Left lung (tissue), 10 donors: ENCODE data around the gene CTXND2. TPM values are rescaled to one million over a fixed set of nuclear protein-coding genes. Genes with fewer than 3 reads are reported as not detected.
"Not testable (repeated sequence)": the region's sequence is repeated elsewhere in the genome, so short reads cannot be mapped to it uniquely, and the experiment has no call there.

Experiments used
- ATAC-seq: fragments of 200-7000 bp; cut with Tn5 transposase; one replicate; pipeline ENCODE4 v1.9.1; 2020; ENCODE audit warnings: moderate library complexity
- DNase-seq, 4 donors: peaks; one replicate each; pipeline ENCODE4 v3.0.0-alpha.2; 2013 to 2020
- H3K27ac ChIP-seq, 2 donors: fragments of 200-600 bp; sonication (generic) in 1 of 2; one replicate each; pipeline versions ENCODE4 v1.5.0 to v1.8.0; 2020 to 2021
- H3K27me3 ChIP-seq, 2 donors: fragments of 200-600 bp; sonication (generic) in 1 of 2; one replicate each; pipeline versions ENCODE4 v1.5.0 to v1.8.0; 2020 to 2021
- H3K36me3 ChIP-seq, 2 donors: fragments of 200-600 bp; sonication (generic) in 1 of 2; one replicate each; pipeline versions ENCODE4 v1.5.0 to v1.8.0; 2020 to 2021
- H3K4me1 ChIP-seq, 2 donors: fragments of 200-600 bp; one replicate each; pipeline ENCODE4 v1.8.0; 2021
- H3K4me3 ChIP-seq, 2 donors: fragments of 200-600 bp; sonication (generic) in 1 of 2; one replicate each; pipeline versions ENCODE4 v1.5.0 to v1.8.0; 2020 to 2021; ENCODE audit warnings: mild to moderate bottlenecking in 1 of 2
- H3K9me3 ChIP-seq, 2 donors: fragments of 200-600 bp; sonication (generic) in 1 of 2; one replicate each; pipeline versions ENCODE4 v1.5.0 to v1.8.0; 2020 to 2021
- CTCF ChIP-seq, 2 donors: fragments of 200-600 bp; sonication (generic) in 1 of 2; IDR thresholded peaks; one replicate each; pipeline versions ENCODE4 v1.5.0 to v1.8.0; 2021; ENCODE audit warnings: antibody characterized with exemption in 2 of 2
- intact Hi-C, 2 donors: fragments of 100-400 bp; cut with DNase I; formaldehyde crosslinking; loops; one replicate each; pipeline versions ENCODE4 v1.11.2 to v1.14.2; 2022
- polyA plus RNA-seq, 6 donors: library from polyadenylated mRNA; unstranded; fragments of 120-200 nt; gene quantifications; one replicate each; pipeline ENCODE4 v1.2.1, GENCODE V29; 2013; ENCODE audit not compliant: insufficient read length in 6 of 6
- total RNA-seq, 2 donors: library from RNA; stranded (reverse); fragmentation: NEBNext Ultra II Directional; extraction: Animal tissue kit (Norgen Biotek cat#: 25700); gene quantifications; one replicate each; pipeline ENCODE4 v1.2.1, GENCODE V29; 2021
- donor health status: DM: no; HTN: yes; CAD: no.
- donor health status: DM: no; HTN: no; CAD: no.

The CTXND2 gene
- total and polyA plus RNA-seq, 8 donors = 0.15 TPM; not detected in 7

GRCh38 chr1:150843474-150843873, 43.5 kb upstream of the CTXND2 start:
- ATAC-seq = no peak
- H3K4me3 ChIP-seq = no peak overlapping the region
- no peaks in the 10 kb centered on the region for H3K27me3 ChIP-seq
- intact Hi-C loops = no loop called here
- peaks cover 0 to 30% of the 10 kb centered on the region in 2 donors for H3K36me3 ChIP-seq
- no peak for TF ChIP-seq CTCF (IDR thresholded peaks at IDR 0.05)
- no peak overlapping the region for H3K27ac ChIP-seq
- H3K4me1 ChIP-seq = peaks cover 0 to 28% of the 10 kb centered on the region in 2 donors
- no peaks in the 10 kb centered on the region for H3K9me3 ChIP-seq
- DNase-seq = no peak

GRCh38 chr1:150846473-150847146, 40.3 kb upstream of the CTXND2 start:
- no peak overlapping the region for H3K27ac ChIP-seq
- peaks cover 0 to 27% of the 10 kb centered on the region in 2 donors for H3K4me1 ChIP-seq
- H3K27me3 ChIP-seq = no peaks in the 10 kb centered on the region
- ATAC-seq = no peak
- DNase-seq = no peak
- H3K36me3 ChIP-seq = peaks cover 0 to 34% of the 10 kb centered on the region in 2 donors
- intact Hi-C loops = no loop called here
- TF ChIP-seq CTCF (IDR thresholded peaks at IDR 0.05) = no peak
- H3K4me3 ChIP-seq = no peak overlapping the region
- no peaks in the 10 kb centered on the region for H3K9me3 ChIP-seq

GRCh38 chr1:150850801-150851362, 36.1 kb upstream of the CTXND2 start:
- DNase-seq, intact Hi-C loops: not testable (repeated sequence)
- H3K36me3 ChIP-seq = peaks cover 0 to 49% of the 10 kb centered on the region in 2 donors

GRCh38 chr1:150852734-150853133, 34.2 kb upstream of the CTXND2 start:
- intact Hi-C loops, DNase-seq, H3K27me3 ChIP-seq, H3K4me3 ChIP-seq, H3K9me3 ChIP-seq: not testable (repeated sequence)
- ATAC-seq = peak; percentile 34
- Histone ChIP-seq H3K36me3 (peaks cover 0 to 62% of the 10 kb centered on the region in 2 donors), H3K27ac (peak overlapping the region; percentile 37 to 77), H3K4me1 (peaks cover 0 to 27% of the 10 kb centered on the region in 2 donors)

More at GRCh38 chr1:150850801-150851362, 36.1 kb upstream of the CTXND2 start:
- not testable (repeated sequence) for H3K27ac ChIP-seq, H3K27me3 ChIP-seq, H3K4me3 ChIP-seq, ATAC-seq, H3K9me3 ChIP-seq
- H3K4me1 ChIP-seq = peaks cover 0 to 30% of the 10 kb centered on the region in 2 donors

GRCh38 chr1:150863724-150864123, 23.2 kb upstream of the CTXND2 start:
- DNase-seq (no peak), ATAC-seq (no peak)
- no peak overlapping the region for H3K4me3 ChIP-seq
- no peaks in the 10 kb centered on the region for H3K9me3 ChIP-seq
- peaks cover 0 to 3% of the 10 kb centered on the region in 2 donors for H3K36me3 ChIP-seq
- intact Hi-C loops = no loop called here
- H3K27me3 ChIP-seq = no peaks in the 10 kb centered on the region
- H3K4me1 ChIP-seq = no peaks in the 10 kb centered on the region
- H3K27ac ChIP-seq = no peak overlapping the region
- TF ChIP-seq CTCF (IDR thresholded peaks at IDR 0.05) = no peak

GRCh38 chr1:150864200-150864599, 22.7 kb upstream of the CTXND2 start:
- intact Hi-C loops, DNase-seq, ATAC-seq: not testable (repeated sequence)

More at GRCh38 chr1:150864200-150864599, 22.7 kb upstream of the CTXND2 start:
- H3K27me3 ChIP-seq, H3K4me1 ChIP-seq, H3K36me3 ChIP-seq, H3K27ac ChIP-seq, H3K4me3 ChIP-seq, H3K9me3 ChIP-seq: not testable (repeated sequence)
